Measurements from ENCODE around the gene LZTR1.

Gene LZTR1

GRCh38 chr22:20959578-20960461, 22.3 kb upstream of the LZTR1 start:
- TF ChIP-seq CTCF (IDR thresholded peaks at IDR 0.05; ENCODE audit: low read depth, low read length), result no peak
- DNase-seq (ENCODE audit: extremely low read depth, low read depth), result no peak

GRCh38 chr22:20960609-20961008, 21.5 kb upstream of the LZTR1 start:
- DNase-seq (ENCODE audit: extremely low read depth, low read depth), result no peak
- TF ChIP-seq CTCF (IDR thresholded peaks at IDR 0.05; ENCODE audit: low read depth, low read length), result no peak

GRCh38 chr22:20962491-20962945, 19.6 kb upstream of the LZTR1 start:
- no peak for DNase-seq (ENCODE audit: extremely low read depth, low read depth)
- no peak for TF ChIP-seq CTCF (IDR thresholded peaks at IDR 0.05; ENCODE audit: low read depth, low read length)

GRCh38 chr22:20963201-20964052, 18.7 kb upstream of the LZTR1 start:
- no peak for DNase-seq (ENCODE audit: extremely low read depth, low read depth)
- TF ChIP-seq CTCF (IDR thresholded peaks at IDR 0.05; ENCODE audit: low read depth, low read length), result no peak

GRCh38 chr22:20964090-20964798, 17.9 kb upstream of the LZTR1 start:
- DNase-seq (ENCODE audit: extremely low read depth, low read depth), result no peak
- no peak for TF ChIP-seq CTCF (IDR thresholded peaks at IDR 0.05; ENCODE audit: low read depth, low read length)

- DNase-seq (ENCODE audit: extremely low read depth, low read depth), result no peak
These were observed 17.3 kb upstream of the LZTR1 start for GRCh38 chr22:20964799-20965103.

More at GRCh38 chr22:20964799-20965103, 17.3 kb upstream of the LZTR1 start:
- no peak for TF ChIP-seq CTCF (IDR thresholded peaks at IDR 0.05; ENCODE audit: low read depth, low read length)

Measured in AG09319 (cell line).